SK-N-SH treated with all-trans-retinoic acid at 6 μM for 48 hours (cell line): ENCODE data around the gene PNMT.

Experiments
- ATAC-seq: fragments of 200-7000 bp; cut with Tn5 transposase; 3 replicates; pipeline ENCODE4 v1.9.1; 2020; ENCODE audit warnings: mild to moderate bottlenecking, moderate library complexity
- ARNTL ChIP-seq: fragments of 450-650 bp; formaldehyde crosslinking; IDR thresholded peaks from 2 replicates; pipeline ENCODE4 v1.5.0; 2020; ENCODE audit warnings: low read depth, mild to moderate bottlenecking, moderate library complexity, borderline replicate concordance
- CREB5 ChIP-seq: fragments of 250-450 bp; sonication (Bioruptor Pico); IDR thresholded peaks from 2 replicates; pipeline ENCODE4 v1.5.1; 2020; ENCODE audit warnings: low read depth, mild to moderate bottlenecking, moderate library complexity
- CSDC2 ChIP-seq: fragments of 250-450 bp; sonication (Bioruptor Pico); IDR thresholded peaks from 2 replicates; pipeline ENCODE4 v1.5.0; 2020; ENCODE audit warnings: mild to moderate bottlenecking, moderate library complexity
- CSRNP3 ChIP-seq: fragments of 250-450 bp; sonication (Bioruptor Pico); IDR thresholded peaks from 2 replicates; pipeline ENCODE4 v1.5.1; 2021; ENCODE audit warnings: mild to moderate bottlenecking, moderate library complexity
- ISL1 ChIP-seq: fragments of 250-450 bp; sonication (Bioruptor Pico); IDR thresholded peaks from 2 replicates; pipeline ENCODE4 v2.1.2; 2022; ENCODE audit warnings: mild to moderate bottlenecking, moderate library complexity
- PATZ1 ChIP-seq: fragments of 250-450 bp; sonication (Bioruptor Pico); IDR thresholded peaks from 2 replicates; pipeline ENCODE4 v1.8.0; 2020; ENCODE audit warnings: mild to moderate bottlenecking, moderate library complexity, borderline replicate concordance
- POU6F1 ChIP-seq: fragments of 250-450 bp; sonication (Bioruptor Pico); IDR thresholded peaks from 2 replicates; pipeline ENCODE4 v1.8.0; 2021; ENCODE audit warnings: low read depth, mild to moderate bottlenecking, moderate library complexity, borderline replicate concordance
- PPARA ChIP-seq: fragments of 250-450 bp; sonication (Bioruptor Pico); IDR thresholded peaks from 2 replicates; pipeline ENCODE4 v1.5.0; 2020; ENCODE audit warnings: mild to moderate bottlenecking, borderline replicate concordance
- SNAI2 ChIP-seq: fragments of 250-450 bp; sonication (Bioruptor Pico); IDR thresholded peaks from 2 replicates; pipeline ENCODE4 v1.5.0; 2020; ENCODE audit warnings: mild to moderate bottlenecking, moderate library complexity
- TOX ChIP-seq: fragments of 250-450 bp; sonication (Bioruptor Pico); IDR thresholded peaks from 2 replicates; pipeline ENCODE4 v1.8.0; 2021; ENCODE audit warnings: mild to moderate bottlenecking, moderate library complexity, borderline replicate concordance
- TSHZ2 ChIP-seq: fragments of 250-450 bp; sonication (Bioruptor Pico); IDR thresholded peaks from 2 replicates; pipeline ENCODE4 v1.5.0; 2020; ENCODE audit warnings: mild to moderate bottlenecking, moderate library complexity
- ZC3H10 ChIP-seq: fragments of 250-450 bp; sonication (Bioruptor Pico); IDR thresholded peaks from 2 replicates; pipeline ENCODE4 v1.5.1; 2021; ENCODE audit warnings: mild to moderate bottlenecking, moderate library complexity
- ZFP30 ChIP-seq: fragments of 450-650 bp; formaldehyde crosslinking; IDR thresholded peaks from 2 replicates; pipeline ENCODE4 v1.5.0; 2022; ENCODE audit warnings: mild to moderate bottlenecking, moderate library complexity
- ZNF565 ChIP-seq: fragments of 450-650 bp; formaldehyde crosslinking; conservative IDR thresholded peaks from 2 replicates; pipeline ENCODE4 v1.5.0; 2020; ENCODE audit warnings: low read depth, mild to moderate bottlenecking, moderate library complexity
- ZNF70 ChIP-seq: fragments of 450-650 bp; formaldehyde crosslinking; IDR thresholded peaks from 2 replicates; pipeline ENCODE4 v1.5.0; 2020; ENCODE audit warnings: mild to moderate bottlenecking, moderate library complexity
- ZNF8 ChIP-seq: fragments of 450-650 bp; formaldehyde crosslinking; IDR thresholded peaks from 2 replicates; pipeline ENCODE4 v1.5.0; 2020; ENCODE audit warnings: mild to moderate bottlenecking, moderate library complexity

The PNMT gene

GRCh38 chr17:39648616-39649366 lies 19.5 kb upstream of the PNMT start:
- ATAC-seq, result no peak
- TF ChIP-seq PATZ1 (CRISPR knock-in tag) (no peak), TOX (no peak), ARNTL (CRISPR knock-in tag) (no peak), CSRNP3 (CRISPR knock-in tag) (no peak), PPARA (no peak), CSDC2 (CRISPR knock-in tag) (no peak), ZFP30 (CRISPR knock-in tag) (no peak), ZNF70 (CRISPR knock-in tag) (no peak)
- TF ChIP-seq, all 23 proteins: peak for 0

- no peak for TF ChIP-seq ZNF8 (CRISPR knock-in tag)
- TF ChIP-seq CREB5 (CRISPR knock-in tag), result no peak
- no peak for TF ChIP-seq POU6F1
- no peak for TF ChIP-seq CSDC2 (CRISPR knock-in tag)
- no peak for TF ChIP-seq TOX
- no peak for TF ChIP-seq ISL1 (CRISPR knock-in tag)
- no peak for TF ChIP-seq ZNF70 (CRISPR knock-in tag)
- no peak for TF ChIP-seq ZNF565 (CRISPR knock-in tag)
- no peak for ATAC-seq
These were observed 18.1 kb upstream of the PNMT start for GRCh38 chr17:39650121-39650579.

- TF ChIP-seq TOX (no peak), TSHZ2 (CRISPR knock-in tag) (no peak), ZC3H10 (CRISPR knock-in tag) (no peak), CSDC2 (CRISPR knock-in tag) (no peak), ZNF565 (CRISPR knock-in tag) (no peak), SNAI2 (CRISPR knock-in tag) (no peak)
- TF ChIP-seq, all 23 proteins: peak for 0
- no peak for ATAC-seq
These were observed 16.2 kb upstream of the PNMT start for GRCh38 chr17:39651923-39652586.
